ENCODE measurements around the gene QKI. TPM values are rescaled to one million over a fixed set of nuclear protein-coding genes. Genes with fewer than 3 reads are reported as not detected.

QKI gene
- polyA plus RNA-seq, 1 donor (not counting 4 experiments of a cell fraction or from before 2014, with no cell fraction given): 53.3 TPM

GRCh38 chr6:163592872-163593271 lies 178.4 kb downstream of the QKI start:
- Histone ChIP-seq H3K36me3 (ENCODE audit: control insufficient read depth in 2 of 2, extremely low read depth in 1 of 2, insufficient read depth in 2 of 2, low read length in 2 of 2) (no peaks in the 10 kb centered on the region), H3K9me3 (ENCODE audit: control insufficient read depth, low read depth, low read length) (no peaks in the 10 kb centered on the region), H3K4me1 (ENCODE audit: control insufficient read depth, extremely low read depth, insufficient read depth, low read length) (peaks cover 7% of the 10 kb centered on the region), H2AFZ (ENCODE audit: control insufficient read depth, low read length) (no peak overlapping the region), H3K27me3 (ENCODE audit: control insufficient read depth, extremely low read depth, insufficient read depth, low read length) (no peaks in the 10 kb centered on the region), H3K9me1 (ENCODE audit: control insufficient read depth, extremely low read depth, insufficient read depth, low read length) (no peaks in the 10 kb centered on the region), H4K20me1 (ENCODE audit: control insufficient read depth, extremely low read depth, insufficient read depth, low read length) (no peaks in the 10 kb centered on the region), H3K27ac (ENCODE audit: control insufficient read depth, insufficient read depth, low read length) (no peak overlapping the region), H3K9ac (ENCODE audit: control insufficient read depth, extremely low read depth, insufficient read depth, low read length) (no peak overlapping the region), H3K4me2 (ENCODE audit: control insufficient read depth, extremely low read depth, insufficient read depth, low read depth, low read length) (no peak overlapping the region), H3K4me3 (ENCODE audit: control insufficient read depth in 2 of 3, extremely low read depth in 1 of 3, insufficient read depth in 2 of 3, low read depth in 1 of 3, low read length in 3 of 3) (no peak overlapping the region), H3K79me2 (ENCODE audit: control insufficient read depth, insufficient read depth, low read length) (no peaks in the 10 kb centered on the region)
- no peak for FAIRE-seq
- TF ChIP-seq CTCF (optimal IDR thresholded peaks at IDR 0.05 in 1 of 3, IDR thresholded peaks at IDR 0.05 in 1 of 3, conservative IDR thresholded peaks at IDR 0.05 in 1 of 3; ENCODE audit: extremely low read depth in 1 of 3, insufficient read depth in 2 of 3, low read length in 3 of 3) (no peak), EZH2 (IDR thresholded peaks at IDR 0.05; ENCODE audit: low read length) (no peak)
- DNase-seq (ENCODE audit: low read depth, low spot score): no peak
- dilution Hi-C loops (cut with MboI; ENCODE audit: extremely low pct_ligation_motif_present, low sequenced_read_pairs): no loop called here

GRCh38 chr6:163596174-163596573 lies 181.7 kb downstream of the QKI start:
- Histone ChIP-seq H3K27ac (ENCODE audit: control insufficient read depth, insufficient read depth, low read length) (no peak overlapping the region), H3K4me1 (ENCODE audit: control insufficient read depth, extremely low read depth, insufficient read depth, low read length) (no peaks in the 10 kb centered on the region), H3K4me2 (ENCODE audit: control insufficient read depth, extremely low read depth, insufficient read depth, low read depth, low read length) (no peak overlapping the region), H3K36me3 (ENCODE audit: control insufficient read depth in 2 of 2, extremely low read depth in 1 of 2, insufficient read depth in 2 of 2, low read length in 2 of 2) (no peaks in the 10 kb centered on the region), H3K9me1 (ENCODE audit: control insufficient read depth, extremely low read depth, insufficient read depth, low read length) (no peaks in the 10 kb centered on the region), H3K9ac (ENCODE audit: control insufficient read depth, extremely low read depth, insufficient read depth, low read length) (no peak overlapping the region), H3K79me2 (ENCODE audit: control insufficient read depth, insufficient read depth, low read length) (no peaks in the 10 kb centered on the region), H3K27me3 (ENCODE audit: control insufficient read depth, extremely low read depth, insufficient read depth, low read length) (no peaks in the 10 kb centered on the region), H3K4me3 (ENCODE audit: control insufficient read depth in 2 of 3, extremely low read depth in 1 of 3, insufficient read depth in 2 of 3, low read depth in 1 of 3, low read length in 3 of 3) (no peak overlapping the region), H4K20me1 (ENCODE audit: control insufficient read depth, extremely low read depth, insufficient read depth, low read length) (no peaks in the 10 kb centered on the region), H3K9me3 (ENCODE audit: control insufficient read depth, low read depth, low read length) (no peaks in the 10 kb centered on the region), H2AFZ (ENCODE audit: control insufficient read depth, low read length) (no peak overlapping the region)
- FAIRE-seq (no peak), DNase-seq (ENCODE audit: low read depth, low spot score) (no peak)
- dilution Hi-C loops (cut with MboI; ENCODE audit: extremely low pct_ligation_motif_present, low sequenced_read_pairs): no loop called here
- TF ChIP-seq CTCF (optimal IDR thresholded peaks at IDR 0.05 in 1 of 3, IDR thresholded peaks at IDR 0.05 in 1 of 3, conservative IDR thresholded peaks at IDR 0.05 in 1 of 3; ENCODE audit: extremely low read depth in 1 of 3, insufficient read depth in 2 of 3, low read length in 3 of 3) (no peak), EZH2 (IDR thresholded peaks at IDR 0.05; ENCODE audit: low read length) (no peak)

All from keratinocyte (primary cell).